HepG2 (cell line): ENCODE measurements around the gene CACNG5. TPM values are rescaled to one million over a fixed set of nuclear protein-coding genes. Genes with fewer than 3 reads are reported as not detected.

Experiments
- ATAC-seq: fragments of 200-7000 bp; cut with Tn5 transposase; 3 replicates; pipeline ENCODE4 v1.9.1; 2020; ENCODE audit warnings: mild to moderate bottlenecking, moderate library complexity
- BruUV-seq: library from RNA; stranded (reverse); fragments of 400-500 nt; replicated peaks from 2 replicates; lab custom pipeline; 2021; lab: Mats Ljungman, UMichigan
- CTCF ChIA-PET: fragments of 300-600 bp; formaldehyde crosslinking; extraction: SDS; loops from one replicate; lab custom pipeline; 2021; ENCODE audit warnings: low total read pairs, inconsistent platforms, low intra/inter-chr PET ratio; lab: Yijun Ruan, JAX
- POLR2A ChIA-PET: fragments of 350-600 bp; sonication (Branson Sonifier 250); formaldehyde crosslinking; loops from one replicate; lab custom pipeline; 2020; ENCODE audit warnings: antibody characterized with exemption, inconsistent platforms; lab: Yijun Ruan, JAX
- DNase-seq: peaks from one replicate; pipeline ENCODE4 v3.0.0-alpha.2; 2015; ENCODE audit warnings: low spot score
- FAIRE-seq: peaks from 3 replicates; lab custom pipeline; 2011; peaks lifted over from hg19 to GRCh38; lab: Jason Lieb, UNC
- H2AFZ ChIP-seq: one replicate; pipeline ENCODE4 v1.6.1; 2011; ENCODE audit warnings: low read length, inconsistent platforms
- H3K27ac ChIP-seq: fragments of 300-600 bp; 3 replicates; pipeline ENCODE4 v1.8.0; 2011; ENCODE audit warnings: mixed run types, mild to moderate bottlenecking, mixed read lengths, low read length, inconsistent platforms; ENCODE audit not compliant: insufficient read depth; ENCODE audit errors: extremely low read length
- H3K27me3 ChIP-seq, 2 experiments: fragments of 200-600 bp in 1 of 2; 2 replicates in 1 of 2; 3 replicates in 1 of 2; pipeline versions ENCODE4 v1.6.0 to v1.8.0; 2011; ENCODE audit warnings: low read length in 2 of 2, mild to moderate bottlenecking in 2 of 2, moderate library complexity in 2 of 2, inconsistent platforms in 1 of 2; ENCODE audit not compliant: insufficient read depth in 2 of 2, control insufficient read depth in 1 of 2
- H3K36me3 ChIP-seq, 2 experiments: fragments of 200-600 bp in 1 of 2; replicated peaks in 1 of 2; 2 replicates in 1 of 2; 3 replicates in 1 of 2; pipeline versions ENCODE4 v1.5.1 to v1.8.0; 2011; ENCODE audit warnings: low read length in 2 of 2, inconsistent platforms in 1 of 2; ENCODE audit not compliant: insufficient read depth in 2 of 2, control insufficient read depth in 1 of 2
- H3K4me1 ChIP-seq: 2 replicates; pipeline ENCODE4 v1.5.1; 2012; ENCODE audit warnings: low read length, inconsistent platforms; ENCODE audit not compliant: insufficient read depth
- H3K4me2 ChIP-seq: 2 replicates; pipeline ENCODE4 v1.6.0; 2011; ENCODE audit warnings: low read depth, low read length, inconsistent platforms
- H3K4me3 ChIP-seq, 3 experiments: fragments of 200-600 bp in 1 of 3; sonication (generic), shearing (Covaris generic) in 1 of 3; replicated peaks in 1 of 3; 2 replicates each; pipeline ENCODE4 v1.5.1; 2011 to 2016; ENCODE audit warnings: low read length in 3 of 3, inconsistent platforms in 2 of 3, low read depth in 2 of 3, mild to moderate bottlenecking in 2 of 3, control low read depth in 1 of 3, mixed read lengths in 1 of 3; ENCODE audit not compliant: insufficient read depth in 1 of 3
- H3K79me2 ChIP-seq: one replicate; pipeline ENCODE4 v1.6.1; 2011; ENCODE audit warnings: low read length, inconsistent platforms; ENCODE audit not compliant: insufficient read depth
- H3K9ac ChIP-seq: 2 replicates; pipeline ENCODE4 v1.6.0; 2011; ENCODE audit warnings: mild to moderate bottlenecking, low read depth, low read length, inconsistent platforms; ENCODE audit not compliant: insufficient read depth
- H3K9me3 ChIP-seq: 2 replicates; pipeline ENCODE4 v1.5.1; 2012; ENCODE audit warnings: mild to moderate bottlenecking, low read length
- H4K20me1 ChIP-seq: 2 replicates; pipeline ENCODE4 v1.6.0; 2011; ENCODE audit warnings: inconsistent platforms, mild to moderate bottlenecking, low read length, moderate library complexity; ENCODE audit not compliant: insufficient read depth
- ATF4 ChIP-seq, 2 experiments: fragments of 450-650 bp in 1 of 2; sonication (generic) in 1 of 2; formaldehyde crosslinking; IDR thresholded peaks; 2 replicates each; pipeline versions ENCODE4 v1.5.0 to v1.8.0; 2020 to 2022; ENCODE audit warnings: mild to moderate bottlenecking in 1 of 2, missing genetic modification reagents in 1 of 2
- CEBPG ChIP-seq: IDR thresholded peaks from 2 replicates; pipeline ENCODE4 v1.6.1; 2016
- HOXD1 ChIP-seq: sonication (generic); formaldehyde crosslinking; IDR thresholded peaks from 2 replicates; pipeline ENCODE4 v1.5.0; 2020; ENCODE audit warnings: missing genetic modification reagents
- SIN3A ChIP-seq: IDR thresholded peaks from 2 replicates; pipeline ENCODE4 v1.6.1; 2011; ENCODE audit warnings: low read depth, mild to moderate bottlenecking, control low read depth, low read length, borderline replicate concordance
- SOX13 ChIP-seq, 3 experiments: fragments of 450-650 bp in 1 of 3; sonication (generic) in 1 of 3; formaldehyde crosslinking in 1 of 3; IDR thresholded peaks in 2 of 3; conservative IDR thresholded peaks in 1 of 3; 2 replicates each; pipeline versions ENCODE4 v1.5.0 to v1.6.1; 2016 to 2020; ENCODE audit warnings: antibody characterized with exemption in 1 of 3, mild to moderate bottlenecking in 1 of 3, missing compliant biosample characterization in 1 of 3, missing genetic modification reagents in 1 of 3, moderate library complexity in 1 of 3
- THYN1 ChIP-seq: sonication (generic); formaldehyde crosslinking; IDR thresholded peaks from 2 replicates; pipeline ENCODE4 v1.8.1; 2023; ENCODE audit warnings: low read depth, mild to moderate bottlenecking, moderate library complexity, missing genetic modification reagents, borderline replicate concordance
- TOPORS ChIP-seq: sonication (generic); formaldehyde crosslinking; IDR thresholded peaks from 2 replicates; pipeline ENCODE4 v1.8.0; 2023; ENCODE audit warnings: mild to moderate bottlenecking, missing genetic modification reagents
- ZNF180 ChIP-seq: sonication (generic); formaldehyde crosslinking; IDR thresholded peaks from 2 replicates; pipeline ENCODE4 v1.4.0; 2020; ENCODE audit warnings: low read depth, missing genetic modification reagents, borderline replicate concordance
- ZNF598 ChIP-seq: sonication (generic); formaldehyde crosslinking; IDR thresholded peaks from 2 replicates; pipeline ENCODE4 v1.5.1; 2020; ENCODE audit warnings: mild to moderate bottlenecking, missing genetic modification reagents, borderline replicate concordance
- ZNF619 ChIP-seq: sonication (generic); formaldehyde crosslinking; IDR thresholded peaks from 2 replicates; pipeline ENCODE4 v1.4.0; 2020; ENCODE audit warnings: mild to moderate bottlenecking, missing genetic modification reagents
- ZNF878 ChIP-seq: sonication (generic); formaldehyde crosslinking; IDR thresholded peaks from 2 replicates; pipeline ENCODE4 v1.8.1; 2023; ENCODE audit warnings: mild to moderate bottlenecking, missing genetic modification reagents, moderate library complexity
- WGBS: methylation state at CpG from one replicate; pipeline ENCODE4 v1.1.6; 2017; ENCODE audit warnings: low lambda C conversion rate; 5-methylcytosine and 5-hydroxymethylcytosine counted together
- in situ Hi-C: cut with HindIII; loops from 2 replicates; pipeline ENCODE4 v1.10.0; 2017; ENCODE audit warnings: low pct_unique_long_range_greater_than_20kb; ENCODE audit not compliant: extremely low pct_ligation_motif_present
- intact Hi-C: fragments of 100-400 bp; cut with micrococcal nuclease; formaldehyde crosslinking; loops from one replicate; pipeline ENCODE4 v1.10.0; 2022; ENCODE audit not compliant: unreplicated experiment
- polyA plus RNA-seq, 8 experiments: library from polyadenylated mRNA; depleted of rRNA in 3 of 8; stranded (reverse) in 7 of 8; unstranded in 1 of 8; fragments of >200 nt; fragmentation: Illumina TruSeq in 4 of 8; extraction: Trizol in 4 of 8; gene quantifications; 2 replicates each; pipeline versions ENCODE4 v1.2.1 to v1.2.3, GENCODE V29; 2011 to 2016; ENCODE audit warnings: low read depth in 4 of 8, missing spikeins in 1 of 8, mixed read lengths in 1 of 8; ENCODE audit not compliant: insufficient read depth in 1 of 8
- total RNA-seq, 5 experiments: library from RNA; depleted of rRNA; stranded (reverse); fragments of >200 nt; fragmentation: Illumina TruSeq; extraction: Trizol; gene quantifications; 2 replicates each; pipeline ENCODE4 v1.2.3, GENCODE V29; 2016; ENCODE audit warnings: low read depth in 1 of 5
- TF ChIP-seq, protein P1 (sequence below): IDR thresholded peaks from 2 replicates; pipeline ENCODE4 v1.6.1; 2016; ENCODE audit warnings: low read depth, borderline replicate concordance
- TF ChIP-seq, protein P2 (sequence below): sonication (generic); formaldehyde crosslinking; IDR thresholded peaks from 2 replicates; pipeline ENCODE4 v1.5.1; 2020; ENCODE audit warnings: mild to moderate bottlenecking, moderate library complexity, missing genetic modification reagents
- TF ChIP-seq, protein P3 (sequence below): sonication (generic); formaldehyde crosslinking; IDR thresholded peaks from 2 replicates; pipeline ENCODE4 v1.5.0; 2020; ENCODE audit warnings: mild to moderate bottlenecking, missing genetic modification reagents

Gene CACNG5
- total and polyA plus RNA-seq, 2 of the 13 experiments (the other 11 are each of a cell fraction or from before 2014, with no cell fraction given), result not detected

- TF ChIP-seq ZNF598 (CRISPR knock-in tag), result no peak
- TF ChIP-seq SOX13 (IDR thresholded peaks at IDR 0.05), result no peak
- no peak for TF ChIP-seq SOX13 (CRISPR knock-in tag; conservative IDR thresholded peaks at IDR 0.05 in 1 of 2, IDR thresholded peaks at IDR 0.05 in 1 of 2)
- TF ChIP-seq ATF4 (CRISPR knock-in tag; IDR thresholded peaks at IDR 0.05), result no peak
- TF ChIP-seq, protein P1, sequence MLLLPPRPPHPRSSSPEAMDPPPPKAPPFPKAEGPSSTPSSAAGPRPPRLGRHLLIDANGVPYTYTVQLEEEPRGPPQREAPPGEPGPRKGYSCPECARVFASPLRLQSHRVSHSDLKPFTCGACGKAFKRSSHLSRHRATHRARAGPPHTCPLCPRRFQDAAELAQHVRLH (CRISPR knock-in tag), result no peak
- TF ChIP-seq, all 625 proteins: peak for 0
These were observed 75.0 kb downstream of the CACNG5 start (continued) for GRCh38 chr17:66909804-66910373.

GRCh38 chr17:66910651-66911285 is 75.9 kb downstream of the CACNG5 start:
- 41% methylated on average over 17 of the region's 18 CpGs for WGBS
- H4K20me1 ChIP-seq, result no peaks in the 10 kb centered on the region
- H3K79me2 ChIP-seq, result no peaks in the 10 kb centered on the region
- H2AFZ ChIP-seq, result no peak overlapping the region
- H3K9me3 ChIP-seq, result no peaks in the 10 kb centered on the region
- H3K27ac ChIP-seq, result no peak overlapping the region
- in situ Hi-C loops, result no loop called here
- no peaks in the 10 kb centered on the region for H3K36me3 ChIP-seq
- peaks cover 0 to 40% of the 10 kb centered on the region in 2 experiments; a peak in 4 of 5 replicates for H3K27me3 ChIP-seq
- POLR2A ChIA-PET, result no interaction called here
- intact Hi-C loops, result no loop called here
- ATAC-seq (no peak), DNase-seq (no peak), FAIRE-seq (no peak)
- H3K9ac ChIP-seq, result no peak overlapping the region
- no peak overlapping the region for H3K4me3 ChIP-seq
- CTCF ChIA-PET, result no interaction called here
- no peaks in the 10 kb centered on the region for H3K4me1 ChIP-seq
- H3K4me2 ChIP-seq, result no peak overlapping the region
- BruUV-seq, result no TSS peak
- TF ChIP-seq SIN3A (no peak), CEBPG (CRISPR knock-in tag) (no peak), ZNF598 (CRISPR knock-in tag) (no peak), TOPORS (no peak), ZNF180 (CRISPR knock-in tag) (no peak), ZNF878 (CRISPR knock-in tag) (no peak), HOXD1 (CRISPR knock-in tag) (no peak), THYN1 (CRISPR knock-in tag) (no peak), ZNF619 (CRISPR knock-in tag) (no peak)
- TF ChIP-seq, protein P2, sequence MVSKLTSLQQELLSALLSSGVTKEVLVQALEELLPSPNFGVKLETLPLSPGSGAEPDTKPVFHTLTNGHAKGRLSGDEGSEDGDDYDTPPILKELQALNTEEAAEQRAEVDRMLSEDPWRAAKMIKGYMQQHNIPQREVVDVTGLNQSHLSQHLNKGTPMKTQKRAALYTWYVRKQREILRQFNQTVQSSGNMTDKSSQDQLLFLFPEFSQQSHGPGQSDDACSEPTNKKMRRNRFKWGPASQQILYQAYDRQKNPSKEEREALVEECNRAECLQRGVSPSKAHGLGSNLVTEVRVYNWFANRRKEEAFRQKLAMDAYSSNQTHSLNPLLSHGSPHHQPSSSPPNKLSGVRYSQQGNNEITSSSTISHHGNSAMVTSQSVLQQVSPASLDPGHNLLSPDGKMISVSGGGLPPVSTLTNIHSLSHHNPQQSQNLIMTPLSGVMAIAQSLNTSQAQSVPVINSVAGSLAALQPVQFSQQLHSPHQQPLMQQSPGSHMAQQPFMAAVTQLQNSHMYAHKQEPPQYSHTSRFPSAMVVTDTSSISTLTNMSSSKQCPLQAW (CRISPR knock-in tag), result no peak
- TF ChIP-seq, protein P3, sequence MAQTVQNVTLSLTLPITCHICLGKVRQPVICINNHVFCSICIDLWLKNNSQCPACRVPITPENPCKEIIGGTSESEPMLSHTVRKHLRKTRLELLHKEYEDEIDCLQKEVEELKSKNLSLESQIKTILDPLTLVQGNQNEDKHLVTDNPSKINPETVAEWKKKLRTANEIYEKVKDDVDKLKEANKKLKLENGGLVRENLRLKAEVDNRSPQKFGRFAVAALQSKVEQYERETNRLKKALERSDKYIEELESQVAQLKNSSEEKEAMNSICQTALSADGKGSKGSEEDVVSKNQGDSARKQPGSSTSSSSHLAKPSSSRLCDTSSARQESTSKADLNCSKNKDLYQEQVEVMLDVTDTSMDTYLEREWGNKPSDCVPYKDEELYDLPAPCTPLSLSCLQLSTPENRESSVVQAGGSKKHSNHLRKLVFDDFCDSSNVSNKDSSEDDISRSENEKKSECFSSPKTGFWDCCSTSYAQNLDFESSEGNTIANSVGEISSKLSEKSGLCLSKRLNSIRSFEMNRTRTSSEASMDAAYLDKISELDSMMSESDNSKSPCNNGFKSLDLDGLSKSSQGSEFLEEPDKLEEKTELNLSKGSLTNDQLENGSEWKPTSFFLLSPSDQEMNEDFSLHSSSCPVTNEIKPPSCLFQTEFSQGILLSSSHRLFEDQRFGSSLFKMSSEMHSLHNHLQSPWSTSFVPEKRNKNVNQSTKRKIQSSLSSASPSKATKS, result no peak
